Esophagus muscularis mucosa (tissue), 4 donors: ENCODE measurements around the gene R3HDM4. TPM values are rescaled to one million over a fixed set of nuclear protein-coding genes. Genes with fewer than 3 reads are reported as not detected.

ENCODE experiments used
- DNase-seq: peaks from one replicate; pipeline ENCODE4 v3.0.0-alpha.2; 2017; ENCODE audit errors: extremely low spot score
- H3K27ac ChIP-seq, 4 donors: fragments of 200-600 bp; sonication (generic); replicated peaks in 1 of 4; 1 replicate in 3 of 4; 2 replicates in 1 of 4; pipeline ENCODE4 v1.5.1; 2016 to 2019; ENCODE audit warnings: mild to moderate bottlenecking in 1 of 4
- H3K27me3 ChIP-seq, 4 donors: fragments of 200-600 bp; sonication (generic); one replicate each; pipeline versions ENCODE4 v1.5.1 to v1.6.0; 2016 to 2019
- H3K36me3 ChIP-seq, 4 donors: fragments of 200-600 bp; sonication (generic); one replicate each; pipeline ENCODE4 v1.5.1; 2016 to 2019
- H3K4me1 ChIP-seq, 4 donors: fragments of 200-600 bp; sonication (generic); one replicate each; pipeline ENCODE4 v1.5.1; 2016 to 2019
- H3K4me3 ChIP-seq, 4 donors: fragments of 200-600 bp; sonication (generic); 1 replicate in 2 of 4; 2 replicates in 2 of 4; pipeline ENCODE4 v1.5.1; 2016 to 2019; ENCODE audit warnings: mild to moderate bottlenecking in 4 of 4, moderate library complexity in 1 of 4
- H3K9me3 ChIP-seq, 4 donors: fragments of 200-600 bp; sonication (generic); 1 replicate in 3 of 4; 2 replicates in 1 of 4; pipeline ENCODE4 v1.5.1; 2016 to 2019
- EP300 ChIP-seq: sonication (generic); formaldehyde crosslinking; IDR thresholded peaks from one replicate; pipeline ENCODE4 v1.6.1; 2017; ENCODE audit warnings: antibody characterized with exemption
- POLR2A ChIP-seq: fragments of 450-650 bp; IDR thresholded peaks from one replicate; pipeline ENCODE4 v1.6.1; 2017; ENCODE audit warnings: antibody characterized with exemption, moderate library complexity, mild to moderate bottlenecking, low read depth
- POLR2AphosphoS5 ChIP-seq, 2 donors: sonication (generic); formaldehyde crosslinking; IDR thresholded peaks; one replicate each; pipeline ENCODE4 v1.6.1; 2017; ENCODE audit warnings: antibody characterized with exemption in 2 of 2
- WGBS: methylation state at CpG from one replicate; pipeline ENCODE4 v1.1.5; 2018; 5-methylcytosine and 5-hydroxymethylcytosine counted together
- intact Hi-C: fragments of 100-400 bp; cut with DNase I; formaldehyde crosslinking; loops from one replicate; pipeline ENCODE4 v1.15.1; 2023
- total RNA-seq, 4 donors: library from RNA; depleted of rRNA; stranded (reverse); fragments of >200 nt; gene quantifications; one replicate each; pipeline versions ENCODE4 v1.1.0 to v1.2.1, GENCODE V29; 2016
- TF ChIP-seq, protein P1 (sequence below), 3 experiments: fragments of 200-600 bp in 2 of 3; fragments of 450-650 bp in 1 of 3; sonication (generic) in 2 of 3; IDR thresholded peaks; one replicate each; pipeline ENCODE4 v1.5.1; 2017 to 2019; ENCODE audit warnings: antibody characterized with exemption in 3 of 3, mild to moderate bottlenecking in 2 of 3, moderate library complexity in 1 of 3

The R3HDM4 gene
- total RNA-seq, 4 donors from 2014 or later: 32.0 to 52.5 (median 40.0) TPM

DNA sequence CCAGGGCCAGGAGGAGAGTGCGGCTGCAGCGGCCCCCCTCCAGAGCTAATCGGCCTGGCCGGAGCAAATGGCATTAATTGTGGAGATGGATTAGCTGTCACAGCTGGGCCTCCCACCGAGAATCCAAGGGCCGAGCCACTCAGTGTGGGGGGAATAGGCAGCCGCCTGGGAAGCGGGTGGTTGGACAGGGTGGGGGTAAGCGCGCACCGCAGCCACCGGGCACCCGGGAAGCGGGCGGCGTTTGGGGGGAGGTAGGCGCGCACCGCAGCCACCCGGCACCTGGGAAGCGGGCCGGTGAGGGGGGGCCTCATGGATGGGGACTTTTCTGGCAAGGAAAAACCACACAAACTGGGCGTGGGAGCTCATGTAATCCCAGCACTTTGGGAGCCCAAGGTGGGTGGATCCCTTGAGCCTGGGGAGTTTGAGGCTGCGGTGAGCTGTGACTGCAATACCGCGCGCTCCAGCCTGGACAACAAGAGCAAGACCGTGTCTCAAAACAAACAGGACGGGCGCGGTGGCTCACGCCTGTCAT is 9.7 kb downstream of the R3HDM4 start:
- WGBS: 72% methylated on average over 24 of the region's 32 CpGs
- intact Hi-C loops: no loop called here
- H3K36me3 ChIP-seq: peaks cover 12 to 32% (median 20%) of the 10 kb centered on the region in 4 donors

DNA sequence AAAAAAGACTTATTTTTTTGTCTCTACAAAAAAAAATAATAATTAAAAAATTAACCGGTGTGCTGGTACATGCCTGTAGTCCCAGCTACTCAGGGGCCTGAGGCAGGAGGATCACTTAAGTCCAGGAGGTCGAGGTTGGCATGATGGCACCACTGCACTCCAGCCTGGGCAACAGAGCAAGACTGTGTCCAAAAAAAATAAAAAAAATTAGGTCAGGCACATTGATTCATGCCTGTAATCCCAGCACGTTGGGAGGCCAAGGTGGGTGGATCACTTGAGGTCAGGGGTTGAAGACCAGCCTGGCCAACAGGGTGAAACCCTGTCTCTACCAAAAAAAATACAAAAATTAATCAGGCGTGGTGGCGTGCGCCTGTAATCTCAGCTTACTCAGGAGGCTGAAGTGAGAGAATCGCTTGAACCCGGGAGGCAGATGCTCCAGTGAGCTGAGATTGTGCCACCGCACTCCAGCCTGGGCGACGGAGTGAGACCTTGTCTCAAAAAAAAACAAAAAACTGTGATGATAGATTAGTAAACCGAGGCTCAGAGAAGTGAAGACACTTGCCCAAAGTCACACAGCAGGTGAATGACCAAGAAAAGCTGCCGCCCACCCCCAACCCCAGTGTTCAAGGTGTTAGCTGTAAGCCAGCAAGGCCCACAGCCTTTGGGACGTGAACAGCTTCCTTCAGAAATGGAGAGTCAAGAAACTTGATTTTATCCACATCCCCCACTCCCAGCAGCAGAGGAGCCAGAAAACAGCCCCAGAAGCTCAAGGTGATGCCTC is 10.4 kb downstream of the R3HDM4 start:
- DNase-seq: no peak
- Histone ChIP-seq H3K4me3 (no peak overlapping the region), H3K27ac (no peak overlapping the region), H3K27me3 (no peaks in the 10 kb centered on the region), H3K4me1 (peaks cover 0 to 13% (median 7%) of the 10 kb centered on the region in 4 donors), H3K36me3 (peaks cover 12 to 35% (median 22%) of the 10 kb centered on the region in 4 donors), H3K9me3 (no peaks in the 10 kb centered on the region)
- WGBS: 91% methylated on average over 14 of the region's 14 CpGs
- intact Hi-C loops: no loop called here
- TF ChIP-seq, protein P1, sequence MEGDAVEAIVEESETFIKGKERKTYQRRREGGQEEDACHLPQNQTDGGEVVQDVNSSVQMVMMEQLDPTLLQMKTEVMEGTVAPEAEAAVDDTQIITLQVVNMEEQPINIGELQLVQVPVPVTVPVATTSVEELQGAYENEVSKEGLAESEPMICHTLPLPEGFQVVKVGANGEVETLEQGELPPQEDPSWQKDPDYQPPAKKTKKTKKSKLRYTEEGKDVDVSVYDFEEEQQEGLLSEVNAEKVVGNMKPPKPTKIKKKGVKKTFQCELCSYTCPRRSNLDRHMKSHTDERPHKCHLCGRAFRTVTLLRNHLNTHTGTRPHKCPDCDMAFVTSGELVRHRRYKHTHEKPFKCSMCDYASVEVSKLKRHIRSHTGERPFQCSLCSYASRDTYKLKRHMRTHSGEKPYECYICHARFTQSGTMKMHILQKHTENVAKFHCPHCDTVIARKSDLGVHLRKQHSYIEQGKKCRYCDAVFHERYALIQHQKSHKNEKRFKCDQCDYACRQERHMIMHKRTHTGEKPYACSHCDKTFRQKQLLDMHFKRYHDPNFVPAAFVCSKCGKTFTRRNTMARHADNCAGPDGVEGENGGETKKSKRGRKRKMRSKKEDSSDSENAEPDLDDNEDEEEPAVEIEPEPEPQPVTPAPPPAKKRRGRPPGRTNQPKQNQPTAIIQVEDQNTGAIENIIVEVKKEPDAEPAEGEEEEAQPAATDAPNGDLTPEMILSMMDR (IDR thresholded peaks at IDR 0.05): no peak
- TF ChIP-seq EP300 (no peak), POLR2AphosphoS5 (IDR thresholded peaks at IDR 0.05) (no peak), POLR2A (no peak)

More for the DNA sequence above, 9.7 kb downstream of the R3HDM4 start:
- no peak for DNase-seq
- no peak overlapping the region for H3K4me3 ChIP-seq
- no peaks in the 10 kb centered on the region for H3K9me3 ChIP-seq
- H3K27me3 ChIP-seq: no peaks in the 10 kb centered on the region
- no peak for TF ChIP-seq EP300
- TF ChIP-seq, protein P1 (IDR thresholded peaks at IDR 0.05): no peak
- H3K4me1 ChIP-seq: peaks cover 0 to 13% (median 7%) of the 10 kb centered on the region in 4 donors
- no peak overlapping the region for H3K27ac ChIP-seq

GRCh38 chr19:902093-902370 is 11.0 kb downstream of the R3HDM4 start:
- intact Hi-C loops: no loop called here
- TF ChIP-seq POLR2AphosphoS5 (IDR thresholded peaks at IDR 0.05) (no peak), POLR2A (no peak), EP300 (no peak)
- TF ChIP-seq, protein P1 (IDR thresholded peaks at IDR 0.05): no peak
- Histone ChIP-seq H3K27ac (no peak overlapping the region), H3K36me3 (peaks cover 16 to 41% (median 27%) of the 10 kb centered on the region in 4 donors), H3K27me3 (no peaks in the 10 kb centered on the region), H3K9me3 (no peaks in the 10 kb centered on the region), H3K4me3 (no peak overlapping the region), H3K4me1 (peaks cover 0 to 13% (median 7%) of the 10 kb centered on the region in 4 donors)
- WGBS: 98% methylated on average over 7 of the region's 7 CpGs
- DNase-seq: no peak

DNA sequence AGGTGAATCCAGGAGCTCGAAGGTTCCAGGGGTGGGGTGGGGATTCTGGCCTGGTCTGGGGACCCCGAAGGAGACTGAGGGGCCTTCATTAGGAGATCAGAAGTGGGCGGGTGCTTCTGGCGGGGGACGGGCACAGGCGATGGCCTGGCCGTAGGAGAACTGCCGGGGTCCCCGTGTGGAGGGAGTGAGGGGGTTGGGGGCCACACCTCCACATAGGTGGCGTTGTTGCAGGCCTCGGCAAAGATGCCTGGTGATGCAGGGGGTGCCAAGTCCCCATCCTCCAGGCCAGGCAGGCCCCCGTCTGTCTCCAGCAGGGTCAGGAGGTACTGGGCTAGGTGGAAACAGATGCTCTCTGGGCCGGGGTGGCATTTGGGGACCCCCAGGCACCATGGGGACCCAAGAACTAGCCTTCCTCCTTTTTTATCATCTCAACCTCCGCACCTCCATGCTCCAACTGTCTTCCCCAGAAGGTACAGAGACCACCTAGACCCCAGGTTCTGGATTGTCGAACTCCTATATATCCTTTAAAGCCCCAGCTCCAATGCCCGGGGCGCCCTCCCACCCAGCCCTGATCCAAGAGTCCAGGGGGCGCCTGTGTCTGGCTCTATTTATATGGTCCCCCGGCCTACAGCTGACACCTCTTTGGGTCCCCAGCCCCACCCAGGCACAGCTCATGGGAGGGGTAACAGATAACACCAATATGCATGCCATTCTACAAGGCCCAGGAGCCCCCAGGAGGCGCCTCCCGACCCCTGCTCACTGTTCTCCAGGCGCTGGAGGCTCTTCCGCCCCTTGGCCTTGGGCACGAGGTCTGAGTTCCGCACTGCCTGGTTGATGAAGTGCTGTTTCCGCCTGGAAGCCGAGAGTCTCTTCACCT is 11.6 kb downstream of the R3HDM4 start:
- no peak overlapping the region for H3K4me3 ChIP-seq
- no peaks in the 10 kb centered on the region for H3K9me3 ChIP-seq
- no peak for DNase-seq
- intact Hi-C loops: no loop called here
- no peaks in the 10 kb centered on the region for H3K27me3 ChIP-seq
- H3K4me1 ChIP-seq: peaks cover 0 to 13% (median 7%) of the 10 kb centered on the region in 4 donors
- TF ChIP-seq, protein P1 (IDR thresholded peaks at IDR 0.05): no peak
- no peak for TF ChIP-seq POLR2A
- TF ChIP-seq EP300: no peak
- no peak for TF ChIP-seq POLR2AphosphoS5 (IDR thresholded peaks at IDR 0.05)
- H3K36me3 ChIP-seq: peaks cover 18 to 46% (median 31%) of the 10 kb centered on the region in 4 donors
- no peak overlapping the region for H3K27ac ChIP-seq
- WGBS: 96% methylated on average over 26 of the region's 27 CpGs
